NCI-H146 treated with DMSO at 0.1 percent for 48 hours (cell line): Measurements from ENCODE around the gene SAP30L.

Experiments used
- DNase-seq: peaks from one replicate; lab custom pipeline; 2025; ENCODE audit not compliant: unreplicated experiment; lab: John Stamatoyannopoulos, UW

The SAP30L gene

GRCh38 chr5:154419236-154419635 lies 26.6 kb upstream of the SAP30L start:
- no peak for DNase-seq

- no peak for DNase-seq
Measured at GRCh38 chr5:154421868-154422267, 23.9 kb upstream of the SAP30L start.

GRCh38 chr5:154422298-154422697 lies 23.5 kb upstream of the SAP30L start:
- DNase-seq: no peak

GRCh38 chr5:154428208-154428607 lies 17.6 kb upstream of the SAP30L start:
- DNase-seq: no peak

GRCh38 chr5:154429341-154429740 lies 16.5 kb upstream of the SAP30L start:
- DNase-seq: no peak

GRCh38 chr5:154430466-154430865 lies 15.3 kb upstream of the SAP30L start:
- peak; percentile 1 for DNase-seq

- no peak for DNase-seq
Measured at GRCh38 chr5:154430961-154431630, 14.7 kb upstream of the SAP30L start.

GRCh38 chr5:154435226-154435625 lies 10.6 kb upstream of the SAP30L start:
- DNase-seq: no peak

GRCh38 chr5:154437281-154437965 lies 8.4 kb upstream of the SAP30L start:
- DNase-seq: no peak

- no peak for DNase-seq
Measured at GRCh38 chr5:154440540-154440939, 5.3 kb upstream of the SAP30L start.

- DNase-seq: no peak
Measured at GRCh38 chr5:154442801-154443200, 3.0 kb upstream of the SAP30L start.

- DNase-seq: no peak
Measured at GRCh38 chr5:154444556-154445421, 1.0 kb upstream of the SAP30L start.

- peak; percentile 2 for DNase-seq
Measured at GRCh38 chr5:154446195-154447088, 645 bp downstream of the SAP30L start.

- no peak for DNase-seq
Measured at GRCh38 chr5:154447089-154447725, 1.4 kb downstream of the SAP30L start.

- DNase-seq: no peak
Measured at GRCh38 chr5:154449786-154450185, 4.0 kb downstream of the SAP30L start.

GRCh38 chr5:154451957-154452356 lies 6.2 kb downstream of the SAP30L start:
- no peak for DNase-seq

- no peak for DNase-seq
Measured at GRCh38 chr5:154455585-154455984, 9.8 kb downstream of the SAP30L start.

- no peak for DNase-seq
Measured at GRCh38 chr5:154456540-154456939, 10.7 kb downstream of the SAP30L start.

GRCh38 chr5:154459015-154459414 lies 13.2 kb downstream of the SAP30L start:
- DNase-seq: no peak

- no peak for DNase-seq
Measured at GRCh38 chr5:154460172-154460571, 14.4 kb downstream of the SAP30L start.
